ENCODE data around the gene ZBTB16.

ZBTB16 gene

GRCh38 chr11:114147375-114148012, 88.0 kb downstream of the ZBTB16 start:
- peak; percentile 56 to 57 for DNase-seq (ENCODE audit: low read depth in 2 of 2)
- TF ChIP-seq, protein P1, sequence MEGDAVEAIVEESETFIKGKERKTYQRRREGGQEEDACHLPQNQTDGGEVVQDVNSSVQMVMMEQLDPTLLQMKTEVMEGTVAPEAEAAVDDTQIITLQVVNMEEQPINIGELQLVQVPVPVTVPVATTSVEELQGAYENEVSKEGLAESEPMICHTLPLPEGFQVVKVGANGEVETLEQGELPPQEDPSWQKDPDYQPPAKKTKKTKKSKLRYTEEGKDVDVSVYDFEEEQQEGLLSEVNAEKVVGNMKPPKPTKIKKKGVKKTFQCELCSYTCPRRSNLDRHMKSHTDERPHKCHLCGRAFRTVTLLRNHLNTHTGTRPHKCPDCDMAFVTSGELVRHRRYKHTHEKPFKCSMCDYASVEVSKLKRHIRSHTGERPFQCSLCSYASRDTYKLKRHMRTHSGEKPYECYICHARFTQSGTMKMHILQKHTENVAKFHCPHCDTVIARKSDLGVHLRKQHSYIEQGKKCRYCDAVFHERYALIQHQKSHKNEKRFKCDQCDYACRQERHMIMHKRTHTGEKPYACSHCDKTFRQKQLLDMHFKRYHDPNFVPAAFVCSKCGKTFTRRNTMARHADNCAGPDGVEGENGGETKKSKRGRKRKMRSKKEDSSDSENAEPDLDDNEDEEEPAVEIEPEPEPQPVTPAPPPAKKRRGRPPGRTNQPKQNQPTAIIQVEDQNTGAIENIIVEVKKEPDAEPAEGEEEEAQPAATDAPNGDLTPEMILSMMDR (IDR thresholded peaks at IDR 0.05; ENCODE audit: low read depth, low read length) = no peak
- H3K4me3 ChIP-seq (replicated peaks in 1 of 2; ENCODE audit: low read depth in 2 of 2, low read length in 2 of 2) = no peak overlapping the region

GRCh38 chr11:114148013-114148382, 88.5 kb downstream of the ZBTB16 start:
- peak; percentile 48 to 49 for DNase-seq (ENCODE audit: low read depth in 2 of 2)
- TF ChIP-seq, protein P1 (IDR thresholded peaks at IDR 0.05; ENCODE audit: low read depth, low read length) = no peak
- no peak overlapping the region for H3K4me3 ChIP-seq (replicated peaks in 1 of 2; ENCODE audit: low read depth in 2 of 2, low read length in 2 of 2)

- TF ChIP-seq, protein P1 (IDR thresholded peaks at IDR 0.05; ENCODE audit: low read depth, low read length) = no peak
- no peak overlapping the region for H3K4me3 ChIP-seq (replicated peaks in 1 of 2; ENCODE audit: low read depth in 2 of 2, low read length in 2 of 2)
- peak; percentile 54 to 81 for DNase-seq (ENCODE audit: low read depth in 2 of 2)
Measured at GRCh38 chr11:114149689-114150407, 90.3 kb downstream of the ZBTB16 start.

GRCh38 chr11:114150671-114151070, 91.2 kb downstream of the ZBTB16 start:
- DNase-seq (ENCODE audit: low read depth in 2 of 2) = no peak
- TF ChIP-seq, protein P1 (IDR thresholded peaks at IDR 0.05; ENCODE audit: low read depth, low read length) = no peak
- no peak overlapping the region for H3K4me3 ChIP-seq (replicated peaks in 1 of 2; ENCODE audit: low read depth in 2 of 2, low read length in 2 of 2)

GRCh38 chr11:114151631-114152030, 92.1 kb downstream of the ZBTB16 start:
- DNase-seq (ENCODE audit: low read depth in 2 of 2) = no peak
- H3K4me3 ChIP-seq (replicated peaks in 1 of 2; ENCODE audit: low read depth in 2 of 2, low read length in 2 of 2) = no peak overlapping the region
- TF ChIP-seq, protein P1 (IDR thresholded peaks at IDR 0.05; ENCODE audit: low read depth, low read length) = no peak

- TF ChIP-seq, protein P1 (IDR thresholded peaks at IDR 0.05; ENCODE audit: low read depth, low read length) = no peak
- H3K4me3 ChIP-seq (replicated peaks in 1 of 2; ENCODE audit: low read depth in 2 of 2, low read length in 2 of 2) = no peak overlapping the region
Measured at GRCh38 chr11:114152162-114152561, 92.7 kb downstream of the ZBTB16 start.

More at GRCh38 chr11:114152162-114152561, 92.7 kb downstream of the ZBTB16 start:
- DNase-seq (ENCODE audit: low read depth in 2 of 2) = no peak

Measured in cardiac fibroblast (primary cell).